Caco-2 (cell line): Measurements from ENCODE around the gene ZBTB44. TPM values are rescaled to one million over a fixed set of nuclear protein-coding genes. Genes with fewer than 3 reads are reported as not detected.

Experiments used
- BruUV-seq: library from RNA; stranded (reverse); fragments of 400-500 nt; replicated peaks from 2 replicates; lab custom pipeline; 2021; lab: Mats Ljungman, UMichigan
- CTCF ChIA-PET: fragments of 300-600 bp; sonication (Branson Sonifier 250); formaldehyde crosslinking; loops from one replicate; lab custom pipeline; 2022; ENCODE audit warnings: antibody characterized with exemption; lab: Charles Lee
- POLR2A ChIA-PET: fragments of 300-600 bp; sonication (Branson Sonifier 250); formaldehyde crosslinking; loops from one replicate; lab custom pipeline; 2022; ENCODE audit warnings: antibody characterized with exemption; lab: Charles Lee
- DNase-seq, 2 experiments: peaks; one replicate each; pipeline versions ENCODE4 v3.0.0 to v3.0.0-alpha.2; 2020 to 2022
- H3K27me3 ChIP-seq: replicated peaks from 2 replicates; pipeline ENCODE4 v1.6.0; 2011; ENCODE audit warnings: low read length; ENCODE audit not compliant: control insufficient read depth, insufficient read depth
- H3K36me3 ChIP-seq: 2 replicates; pipeline ENCODE4 v1.5.1; 2011; ENCODE audit warnings: low read length; ENCODE audit not compliant: control insufficient read depth, insufficient read depth
- H3K4me1 ChIP-seq: fragments of 250-450 bp; sonication (Bioruptor Pico); 2 replicates; pipeline ENCODE4 v1.5.1; 2020; ENCODE audit warnings: mild to moderate bottlenecking
- H3K4me3 ChIP-seq: 2 replicates; pipeline ENCODE4 v1.5.1; 2011; ENCODE audit warnings: low read depth, mild to moderate bottlenecking, control low read depth, low read length
- H3K9me3 ChIP-seq: fragments of 250-450 bp; sonication (Bioruptor Pico); 2 replicates; pipeline ENCODE4 v1.5.1; 2020; ENCODE audit warnings: mild to moderate bottlenecking, moderate library complexity
- H3K27ac Mint-ChIP-seq: one replicate; pipeline ENCODE4 v1.8.0; 2022; ENCODE audit warnings: mixed read lengths; ENCODE audit not compliant: unreplicated experiment
- H3K27me3 Mint-ChIP-seq: one replicate; pipeline ENCODE4 v1.8.0; 2022; ENCODE audit warnings: mixed read lengths; ENCODE audit not compliant: insufficient read depth, unreplicated experiment
- H3K36me3 Mint-ChIP-seq: one replicate; pipeline ENCODE4 v1.8.0; 2022; ENCODE audit warnings: mild to moderate bottlenecking, mixed read lengths; ENCODE audit not compliant: insufficient read depth, unreplicated experiment
- H3K4me1 Mint-ChIP-seq: one replicate; pipeline ENCODE4 v1.8.0; 2022; ENCODE audit warnings: low read depth, mixed read lengths; ENCODE audit not compliant: unreplicated experiment
- H3K4me3 Mint-ChIP-seq: one replicate; pipeline ENCODE4 v1.8.0; 2022; ENCODE audit warnings: mild to moderate bottlenecking, moderate library complexity, mixed read lengths; ENCODE audit not compliant: unreplicated experiment
- H3K9me3 Mint-ChIP-seq: one replicate; pipeline ENCODE4 v1.8.0; 2022; ENCODE audit warnings: mixed read lengths; ENCODE audit not compliant: unreplicated experiment
- CTCF ChIP-seq, 2 experiments: fragments of 200-600 bp in 1 of 2; IDR thresholded peaks; 1 replicate in 1 of 2; 2 replicates in 1 of 2; pipeline versions ENCODE4 v1.5.1 to v1.8.0; 2011 to 2022; ENCODE audit warnings: antibody characterized with exemption in 1 of 2, control low read depth in 1 of 2, inconsistent platforms in 1 of 2, low read depth in 1 of 2, low read length in 1 of 2, mild to moderate bottlenecking in 1 of 2, moderate library complexity in 1 of 2; ENCODE audit not compliant: insufficient read depth in 1 of 2, severe bottlenecking in 1 of 2, unreplicated experiment in 1 of 2
- intact Hi-C: fragments of 100-400 bp; cut with micrococcal nuclease; formaldehyde crosslinking; loops from one replicate; pipeline ENCODE4 v1.10.0; 2022; ENCODE audit not compliant: unreplicated experiment
- total RNA-seq: library from RNA; stranded (reverse); gene quantifications from 2 replicates; pipeline ENCODE4 v1.2.3, GENCODE V29; 2022

The ZBTB44 gene
- total RNA-seq, 1 experiment from 2014 or later = 53.6 TPM

DNA sequence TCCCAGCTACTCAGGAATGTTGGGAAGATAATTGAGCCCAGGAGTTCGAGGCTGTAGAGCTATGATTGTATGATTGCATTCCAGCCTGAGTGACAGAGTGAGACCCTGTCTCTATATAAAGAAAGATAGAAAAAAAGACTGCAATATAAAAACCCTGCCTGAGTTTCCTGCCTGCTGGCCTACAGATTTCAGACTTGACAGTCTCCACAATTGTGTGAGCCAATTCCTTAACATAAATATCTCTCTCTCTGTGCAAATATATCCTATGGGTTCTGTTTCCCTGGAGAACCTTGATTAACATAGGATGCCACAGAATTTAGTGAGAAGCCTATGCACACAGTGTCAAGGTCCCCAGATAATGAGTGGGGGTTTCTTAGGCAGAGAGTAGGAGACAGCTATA lies 32.5 kb upstream of the ZBTB44 start:
- intact Hi-C loops = no loop called here
- H3K9me3 Mint-ChIP-seq = no peaks in the 10 kb centered on the region
- H3K4me1 ChIP-seq = no peaks in the 10 kb centered on the region
- H3K27me3 Mint-ChIP-seq = peaks cover 8% of the 10 kb centered on the region
- no TSS peak for BruUV-seq
- H3K4me1 Mint-ChIP-seq = no peaks in the 10 kb centered on the region
- no peak for DNase-seq
- no peaks in the 10 kb centered on the region for H3K36me3 ChIP-seq
- peaks cover 7% of the 10 kb centered on the region for H3K9me3 ChIP-seq
- H3K4me3 ChIP-seq = no peak overlapping the region
- TF ChIP-seq CTCF (IDR thresholded peaks at IDR 0.05; ENCODE audit: insufficient read depth in 1 of 2, low read depth in 1 of 2, low read length in 1 of 2, severe bottlenecking in 1 of 2, unreplicated experiment in 1 of 2) = no peak
- no peak overlapping the region for H3K27ac Mint-ChIP-seq
- CTCF ChIA-PET = no interaction called here
- H3K4me3 Mint-ChIP-seq = no peak overlapping the region
- H3K27me3 ChIP-seq = no peaks in the 10 kb centered on the region
- POLR2A ChIA-PET = no interaction called here
- no peaks in the 10 kb centered on the region for H3K36me3 Mint-ChIP-seq

GRCh38 chr11:130344841-130345240 lies 30.1 kb upstream of the ZBTB44 start:
- intact Hi-C loops = no loop called here

DNA sequence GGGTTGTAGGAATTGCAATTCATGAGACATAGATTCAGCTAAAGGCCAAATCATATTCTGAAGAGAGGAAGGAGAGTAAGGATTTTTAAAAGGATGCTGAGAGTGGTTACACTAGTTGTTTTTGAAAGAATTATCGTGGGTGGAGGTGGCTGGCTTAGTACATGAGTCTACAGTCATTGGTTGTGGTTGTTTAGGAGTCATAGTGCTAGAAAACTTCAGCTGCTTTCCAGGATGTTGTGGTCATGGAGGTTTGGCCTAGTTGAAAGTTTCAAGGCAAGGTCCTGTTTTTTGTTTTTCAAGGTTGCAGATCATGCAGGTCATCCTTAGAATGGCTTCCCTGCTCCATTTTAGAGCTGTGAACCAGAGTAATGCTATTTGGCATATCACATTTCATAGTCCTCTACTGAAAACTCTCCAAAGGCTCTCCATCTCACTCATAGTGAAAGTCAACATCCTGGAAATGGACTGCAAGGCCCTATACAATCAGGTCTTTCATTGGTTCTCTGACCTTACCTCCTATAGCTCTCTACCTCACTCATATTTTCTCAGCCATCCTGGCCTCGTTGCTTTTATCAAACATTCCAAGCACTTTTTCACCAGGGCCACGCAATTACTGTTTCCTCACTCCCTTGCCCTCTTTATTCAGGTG lies 26.1 kb upstream of the ZBTB44 start:
- H3K27me3 ChIP-seq = no peaks in the 10 kb centered on the region
- BruUV-seq = no TSS peak
- TF ChIP-seq CTCF (IDR thresholded peaks at IDR 0.05; ENCODE audit: insufficient read depth in 1 of 2, low read depth in 1 of 2, low read length in 1 of 2, severe bottlenecking in 1 of 2, unreplicated experiment in 1 of 2) = no peak
- ChIA-PET POLR2A (no interaction called here), CTCF (no interaction called here)
- H3K9me3 Mint-ChIP-seq = peaks cover 17% of the 10 kb centered on the region
- H3K36me3 Mint-ChIP-seq = no peaks in the 10 kb centered on the region
- peaks cover 30% of the 10 kb centered on the region for H3K9me3 ChIP-seq
- H3K4me3 ChIP-seq = no peak overlapping the region
- peaks cover 3% of the 10 kb centered on the region for H3K27me3 Mint-ChIP-seq
- no peaks in the 10 kb centered on the region for H3K4me1 Mint-ChIP-seq
- H3K4me3 Mint-ChIP-seq = no peak overlapping the region
- DNase-seq = no peak
- no peak overlapping the region for H3K27ac Mint-ChIP-seq
- no peaks in the 10 kb centered on the region for H3K36me3 ChIP-seq
- H3K4me1 ChIP-seq = no peaks in the 10 kb centered on the region
- intact Hi-C loops = no loop called here

More at GRCh38 chr11:130344841-130345240, 30.1 kb upstream of the ZBTB44 start:
- no peak overlapping the region for H3K4me3 Mint-ChIP-seq
- POLR2A ChIA-PET = no interaction called here
- no TSS peak for BruUV-seq
- H3K36me3 Mint-ChIP-seq = no peaks in the 10 kb centered on the region
- H3K36me3 ChIP-seq = no peaks in the 10 kb centered on the region
- no peaks in the 10 kb centered on the region for H3K4me1 ChIP-seq
- peaks cover 17% of the 10 kb centered on the region for H3K9me3 Mint-ChIP-seq
- H3K27me3 ChIP-seq = no peaks in the 10 kb centered on the region
- H3K9me3 ChIP-seq = peaks cover 23% of the 10 kb centered on the region
- no peak overlapping the region for H3K4me3 ChIP-seq
- CTCF ChIA-PET = interaction anchor here (0.6 kb wide), 1 partner anchor 353 kb away, joined by 5 read pairs; no protein-coding TSS in a partner anchor
- no peak overlapping the region for H3K27ac Mint-ChIP-seq
- H3K4me1 Mint-ChIP-seq = no peaks in the 10 kb centered on the region
- peaks cover 5% of the 10 kb centered on the region for H3K27me3 Mint-ChIP-seq
- TF ChIP-seq CTCF (IDR thresholded peaks at IDR 0.05; ENCODE audit: insufficient read depth in 1 of 2, low read depth in 1 of 2, low read length in 1 of 2, severe bottlenecking in 1 of 2, unreplicated experiment in 1 of 2) = no peak
- no peak for DNase-seq
